SHP77 treated with DMSO at 0.1 percent for 48 hours (cell line): Measurements from ENCODE around the gene TMEM43.

ENCODE experiments used
- DNase-seq: peaks from one replicate; lab custom pipeline; 2025; lab: John Stamatoyannopoulos, UW

The TMEM43 gene

GRCh38 chr3:14121859-14122258, 3.0 kb upstream of the TMEM43 start:
- DNase-seq = no peak

- DNase-seq = no peak
Observed at GRCh38 chr3:14122301-14122700, 2.6 kb upstream of the TMEM43 start.

GRCh38 chr3:14123308-14124222, 1.3 kb upstream of the TMEM43 start:
- no peak for DNase-seq

- no peak for DNase-seq
Observed at GRCh38 chr3:14124223-14124614, 633 bp upstream of the TMEM43 start.

GRCh38 chr3:14125193-14126016, 553 bp downstream of the TMEM43 start:
- DNase-seq = peak; percentile 7

GRCh38 chr3:14126017-14126886, 1.4 kb downstream of the TMEM43 start:
- no peak for DNase-seq

- no peak for DNase-seq
Observed at GRCh38 chr3:14126887-14127505, 2.1 kb downstream of the TMEM43 start.

- DNase-seq = no peak
Observed at GRCh38 chr3:14127516-14128161, 2.8 kb downstream of the TMEM43 start.

- DNase-seq = no peak
Observed at GRCh38 chr3:14128724-14129123, 3.9 kb downstream of the TMEM43 start.

GRCh38 chr3:14129296-14129695, 4.4 kb downstream of the TMEM43 start:
- no peak for DNase-seq

- no peak for DNase-seq
Observed at GRCh38 chr3:14130230-14130629, 5.4 kb downstream of the TMEM43 start.

GRCh38 chr3:14130707-14131106, 5.9 kb downstream of the TMEM43 start:
- DNase-seq = no peak

- no peak for DNase-seq
Observed at GRCh38 chr3:14131134-14131533, 6.3 kb downstream of the TMEM43 start.

- DNase-seq = no peak
Observed at GRCh38 chr3:14132120-14132519, 7.3 kb downstream of the TMEM43 start.

- no peak for DNase-seq
Observed at GRCh38 chr3:14132689-14133088, 7.8 kb downstream of the TMEM43 start.

GRCh38 chr3:14133188-14133800, 8.4 kb downstream of the TMEM43 start:
- no peak for DNase-seq

- no peak for DNase-seq
Observed at GRCh38 chr3:14133876-14134275, 9.0 kb downstream of the TMEM43 start.

- no peak for DNase-seq
Observed at GRCh38 chr3:14134291-14134690, 9.4 kb downstream of the TMEM43 start.

- DNase-seq = no peak
Observed at GRCh38 chr3:14135581-14135980, 10.7 kb downstream of the TMEM43 start.

- DNase-seq = no peak
Observed at GRCh38 chr3:14137004-14137403, 12.2 kb downstream of the TMEM43 start.

GRCh38 chr3:14137445-14137844, 12.6 kb downstream of the TMEM43 start:
- no peak for DNase-seq
